SK-N-MC (cell line): ENCODE data around the gene PELI1.

Experiments
- EZH2 ChIP-seq: fragments of 200-600 bp; sonication (generic); IDR thresholded peaks from one replicate; pipeline ENCODE4 v1.6.1; 2017; ENCODE audit warnings: antibody characterized with exemption
- POLR2AphosphoS5 ChIP-seq: IDR thresholded peaks from 2 replicates; pipeline ENCODE4 v1.6.1; 2012; ENCODE audit warnings: mild to moderate bottlenecking, low read depth, low read length, borderline replicate concordance

DNA sequence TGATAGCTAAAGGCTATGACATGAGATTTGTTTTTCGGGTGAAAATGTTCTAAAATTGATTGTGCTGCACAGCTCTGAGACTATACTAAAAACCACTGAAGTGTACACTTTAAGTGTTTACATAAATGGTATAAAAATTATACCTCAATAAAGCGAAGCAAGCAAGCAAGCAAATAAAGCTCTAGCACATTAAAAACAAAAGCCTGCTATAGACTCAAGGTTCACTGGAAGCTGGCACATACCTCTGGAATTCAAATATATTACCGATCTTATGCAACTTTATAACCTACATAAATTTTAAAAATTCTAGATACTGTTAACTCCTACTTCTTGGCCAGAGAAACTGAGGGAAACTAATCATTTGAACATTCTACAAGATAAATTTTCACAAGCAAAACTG, 20.1 kb downstream of the PELI1 start:
- no peak for TF ChIP-seq EZH2
- TF ChIP-seq POLR2AphosphoS5: no peak
